ENCODE results near the gene SEMA7A.

The SEMA7A gene

DNA sequence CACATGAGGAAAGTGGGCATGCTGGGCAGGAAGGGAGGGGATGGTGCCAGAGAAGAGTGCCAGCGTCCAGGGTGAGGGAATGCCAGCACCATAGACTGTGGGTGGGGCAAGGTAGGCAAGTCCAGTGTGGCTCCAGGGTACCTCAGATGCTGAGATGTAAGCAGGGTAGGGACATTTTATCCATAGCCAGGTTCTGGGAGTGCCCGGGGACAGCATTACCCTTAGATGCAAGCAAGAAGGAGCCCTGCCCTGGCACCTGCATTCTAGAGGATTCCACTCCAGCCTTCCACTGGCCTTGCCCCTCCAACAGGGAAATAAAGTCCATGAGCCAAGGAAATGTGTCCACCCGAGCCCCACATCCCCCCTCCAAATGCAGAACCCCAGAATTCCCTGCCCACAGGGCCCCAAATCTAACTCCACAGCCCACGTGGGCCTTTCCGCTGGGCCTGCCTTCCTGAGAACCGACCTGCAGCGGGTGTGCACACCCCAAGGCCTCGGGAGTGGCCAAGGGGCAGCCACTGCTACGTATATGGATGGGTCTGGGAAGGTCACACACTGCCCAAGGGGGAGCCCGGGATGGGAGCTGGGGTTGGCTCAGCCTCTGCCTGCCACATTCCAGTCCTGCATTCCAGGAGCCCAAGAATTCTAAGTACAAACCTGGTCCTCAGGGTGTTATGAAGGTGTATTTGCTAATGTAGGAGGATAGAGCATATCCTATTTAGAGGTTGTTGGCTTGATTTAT, 46.0 kb downstream of the SEMA7A start:
- Histone ChIP-seq H3K4me2 (ENCODE audit: low read length) (peak overlapping the region; percentile 79), H2AFZ (ENCODE audit: low read depth, low read length) (no peak overlapping the region), H3K27ac (ENCODE audit: low read length) (peak overlapping the region; percentile 89), H3K9ac (ENCODE audit: low read length) (peak overlapping the region; percentile 89), H4K20me1 (ENCODE audit: insufficient read depth, low read length) (no peaks in the 10 kb centered on the region), H3K36me3 (replicated peaks; ENCODE audit: low read depth, low read length) (no peaks in the 10 kb centered on the region), H3K4me1 (ENCODE audit: low read length) (peaks cover 96% of the 10 kb centered on the region), H3K4me3 (ENCODE audit: low read length) (peak overlapping the region; percentile 42; the same call in 1 of the 2 replicates), H3K9me3 (ENCODE audit: insufficient read depth, low read length) (no peaks in the 10 kb centered on the region), H3K27me3 (ENCODE audit: low read depth, low read length) (no peaks in the 10 kb centered on the region), H3K79me2 (ENCODE audit: low read length) (peaks cover 19% of the 10 kb centered on the region)
- TF ChIP-seq, protein P1, sequence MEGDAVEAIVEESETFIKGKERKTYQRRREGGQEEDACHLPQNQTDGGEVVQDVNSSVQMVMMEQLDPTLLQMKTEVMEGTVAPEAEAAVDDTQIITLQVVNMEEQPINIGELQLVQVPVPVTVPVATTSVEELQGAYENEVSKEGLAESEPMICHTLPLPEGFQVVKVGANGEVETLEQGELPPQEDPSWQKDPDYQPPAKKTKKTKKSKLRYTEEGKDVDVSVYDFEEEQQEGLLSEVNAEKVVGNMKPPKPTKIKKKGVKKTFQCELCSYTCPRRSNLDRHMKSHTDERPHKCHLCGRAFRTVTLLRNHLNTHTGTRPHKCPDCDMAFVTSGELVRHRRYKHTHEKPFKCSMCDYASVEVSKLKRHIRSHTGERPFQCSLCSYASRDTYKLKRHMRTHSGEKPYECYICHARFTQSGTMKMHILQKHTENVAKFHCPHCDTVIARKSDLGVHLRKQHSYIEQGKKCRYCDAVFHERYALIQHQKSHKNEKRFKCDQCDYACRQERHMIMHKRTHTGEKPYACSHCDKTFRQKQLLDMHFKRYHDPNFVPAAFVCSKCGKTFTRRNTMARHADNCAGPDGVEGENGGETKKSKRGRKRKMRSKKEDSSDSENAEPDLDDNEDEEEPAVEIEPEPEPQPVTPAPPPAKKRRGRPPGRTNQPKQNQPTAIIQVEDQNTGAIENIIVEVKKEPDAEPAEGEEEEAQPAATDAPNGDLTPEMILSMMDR (IDR thresholded peaks at IDR 0.05; ENCODE audit: low read depth, low read length), result no peak
- no peak for TF ChIP-seq EZH2phosphoT487 (IDR thresholded peaks at IDR 0.05; ENCODE audit: low read depth)

DNA sequence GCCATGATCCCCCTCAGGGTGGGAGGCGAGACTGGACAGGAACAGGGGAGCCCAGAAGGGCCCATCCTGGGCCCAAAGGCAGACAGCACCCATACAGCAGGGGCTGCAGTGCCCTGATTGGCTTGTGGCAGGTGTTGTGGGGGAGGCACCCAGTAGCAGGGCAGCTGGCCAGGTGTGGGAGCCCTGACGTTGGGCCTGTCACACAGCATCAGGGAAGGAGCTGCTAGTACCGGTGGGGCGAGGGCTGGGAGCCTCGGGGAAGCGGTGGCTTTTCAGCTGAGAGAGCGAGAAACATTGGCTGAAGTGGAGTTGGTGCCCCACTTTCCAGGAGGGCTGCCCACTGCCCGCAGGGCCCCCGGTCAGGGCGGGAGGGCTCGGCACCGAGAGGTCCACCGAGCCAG, 46.6 kb downstream of the SEMA7A start:
- Histone ChIP-seq H3K4me2 (ENCODE audit: low read length) (peak overlapping the region; percentile 79), H4K20me1 (ENCODE audit: insufficient read depth, low read length) (no peaks in the 10 kb centered on the region), H3K4me1 (ENCODE audit: low read length) (peaks cover 96% of the 10 kb centered on the region), H3K27me3 (ENCODE audit: low read depth, low read length) (no peaks in the 10 kb centered on the region), H3K9me3 (ENCODE audit: insufficient read depth, low read length) (no peaks in the 10 kb centered on the region), H2AFZ (ENCODE audit: low read depth, low read length) (no peak overlapping the region), H3K9ac (ENCODE audit: low read length) (peak overlapping the region; percentile 89), H3K4me3 (ENCODE audit: low read length) (peak overlapping the region; percentile 42), H3K79me2 (ENCODE audit: low read length) (peaks cover 23% of the 10 kb centered on the region), H3K27ac (ENCODE audit: low read length) (peak overlapping the region; percentile 89), H3K36me3 (replicated peaks; ENCODE audit: low read depth, low read length) (no peaks in the 10 kb centered on the region)
- TF ChIP-seq EZH2phosphoT487 (IDR thresholded peaks at IDR 0.05; ENCODE audit: low read depth), result no peak
- TF ChIP-seq, protein P1 (IDR thresholded peaks at IDR 0.05; ENCODE audit: low read depth, low read length), result no peak

- peak overlapping the region; percentile 79 for H3K4me2 ChIP-seq (ENCODE audit: low read length)
- peaks cover 96% of the 10 kb centered on the region for H3K4me1 ChIP-seq (ENCODE audit: low read length)
- H2AFZ ChIP-seq (ENCODE audit: low read depth, low read length), result 0 out of 2 replicates have a peak overlapping the region, but pooled peaks have one; percentile 22
Measured at GRCh38 chr15:74386496-74387140, 47.1 kb downstream of the SEMA7A start.

GRCh38 chr15:74385733-74386132, 48.0 kb downstream of the SEMA7A start:
- Histone ChIP-seq H2AFZ (ENCODE audit: low read depth, low read length) (no peak overlapping the region), H3K79me2 (ENCODE audit: low read length) (peaks cover 23% of the 10 kb centered on the region), H4K20me1 (ENCODE audit: insufficient read depth, low read length) (no peaks in the 10 kb centered on the region), H3K4me3 (ENCODE audit: low read length) (peak overlapping the region; percentile 42), H3K9me3 (ENCODE audit: insufficient read depth, low read length) (no peaks in the 10 kb centered on the region), H3K36me3 (replicated peaks; ENCODE audit: low read depth, low read length) (no peaks in the 10 kb centered on the region), H3K9ac (ENCODE audit: low read length) (peak overlapping the region; percentile 89), H3K27ac (ENCODE audit: low read length) (peak overlapping the region; percentile 89), H3K4me2 (ENCODE audit: low read length) (peak overlapping the region; percentile 79), H3K4me1 (ENCODE audit: low read length) (peaks cover 96% of the 10 kb centered on the region), H3K27me3 (ENCODE audit: low read depth, low read length) (no peaks in the 10 kb centered on the region)
- TF ChIP-seq, protein P1 (IDR thresholded peaks at IDR 0.05; ENCODE audit: low read depth, low read length), result no peak
- TF ChIP-seq EZH2phosphoT487 (IDR thresholded peaks at IDR 0.05; ENCODE audit: low read depth), result no peak

More at GRCh38 chr15:74386496-74387140, 47.1 kb downstream of the SEMA7A start:
- Histone ChIP-seq H3K4me3 (ENCODE audit: low read length) (peak overlapping the region; percentile 42), H3K9ac (ENCODE audit: low read length) (peak overlapping the region; percentile 89), H3K27me3 (ENCODE audit: low read depth, low read length) (no peaks in the 10 kb centered on the region), H3K27ac (ENCODE audit: low read length) (peak overlapping the region; percentile 89), H3K36me3 (replicated peaks; ENCODE audit: low read depth, low read length) (no peaks in the 10 kb centered on the region), H3K79me2 (ENCODE audit: low read length) (peaks cover 23% of the 10 kb centered on the region), H4K20me1 (ENCODE audit: insufficient read depth, low read length) (no peaks in the 10 kb centered on the region), H3K9me3 (ENCODE audit: insufficient read depth, low read length) (no peaks in the 10 kb centered on the region)
- no peak for TF ChIP-seq EZH2phosphoT487 (IDR thresholded peaks at IDR 0.05; ENCODE audit: low read depth)
- TF ChIP-seq, protein P1 (IDR thresholded peaks at IDR 0.05; ENCODE audit: low read depth, low read length), result no peak

Measured in OCI-LY3 (cell line).